Measurements from ENCODE around the gene MOGAT1.
"Not testable (repeated sequence)": the region's sequence is repeated elsewhere in the genome, so short reads cannot be mapped to it uniquely, and the experiment has no call there.

MOGAT1 gene

DNA sequence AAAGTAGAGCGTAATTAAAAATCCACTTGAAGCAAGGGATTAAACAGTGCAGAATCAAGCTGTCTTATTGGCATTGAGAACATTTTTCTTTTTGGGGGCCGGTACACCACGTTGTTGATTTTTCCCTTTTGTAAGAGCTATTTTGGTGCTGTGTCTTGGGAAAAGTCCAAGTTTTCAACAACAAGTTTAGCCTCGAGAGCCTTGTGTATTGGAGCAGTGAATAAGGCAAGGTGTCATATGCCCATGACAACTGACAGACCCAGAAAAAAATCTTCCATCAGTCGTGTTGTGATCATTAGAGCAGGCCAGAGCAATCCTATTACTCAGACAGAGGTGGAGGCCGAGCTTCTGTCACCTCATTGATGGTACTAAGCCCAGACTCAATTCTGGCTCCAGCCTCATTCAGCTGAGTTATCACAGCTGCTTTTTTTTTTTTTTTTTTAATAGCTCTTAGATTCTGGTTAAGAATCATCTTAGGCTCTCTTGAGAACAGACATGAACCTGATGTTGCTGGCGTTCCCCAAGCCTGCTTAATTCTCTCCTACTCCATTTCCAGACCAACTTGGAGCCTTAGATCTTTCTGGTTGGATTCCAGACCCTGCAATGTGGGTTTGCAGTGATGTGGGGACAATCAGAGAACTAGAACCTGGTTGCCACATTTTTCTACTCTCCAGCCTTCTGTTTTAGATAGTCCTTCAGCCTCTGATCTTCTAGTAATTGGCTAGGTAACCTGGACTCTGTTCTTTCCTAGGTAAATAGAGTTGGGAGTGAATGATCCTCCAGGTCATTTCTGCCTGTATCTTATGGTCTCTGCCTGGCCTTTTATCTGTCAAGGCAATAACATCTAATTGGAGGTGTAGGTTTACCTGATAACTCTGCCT lies 43.1 kb downstream of the MOGAT1 start:
- Mint-ChIP-seq H3K4me3 (no peak overlapping the region), H3K27ac (peak overlapping the region; percentile 16 to 74 (median 63)), H3K36me3 (ENCODE audit: low read depth) (no peaks in the 10 kb centered on the region), H3K27me3 (ENCODE audit: low read depth) (peaks cover 5% of the 10 kb centered on the region), H3K4me1 (peaks cover 26% of the 10 kb centered on the region), H3K9me3 (no peaks in the 10 kb centered on the region)
- TF ChIP-seq, protein P1, sequence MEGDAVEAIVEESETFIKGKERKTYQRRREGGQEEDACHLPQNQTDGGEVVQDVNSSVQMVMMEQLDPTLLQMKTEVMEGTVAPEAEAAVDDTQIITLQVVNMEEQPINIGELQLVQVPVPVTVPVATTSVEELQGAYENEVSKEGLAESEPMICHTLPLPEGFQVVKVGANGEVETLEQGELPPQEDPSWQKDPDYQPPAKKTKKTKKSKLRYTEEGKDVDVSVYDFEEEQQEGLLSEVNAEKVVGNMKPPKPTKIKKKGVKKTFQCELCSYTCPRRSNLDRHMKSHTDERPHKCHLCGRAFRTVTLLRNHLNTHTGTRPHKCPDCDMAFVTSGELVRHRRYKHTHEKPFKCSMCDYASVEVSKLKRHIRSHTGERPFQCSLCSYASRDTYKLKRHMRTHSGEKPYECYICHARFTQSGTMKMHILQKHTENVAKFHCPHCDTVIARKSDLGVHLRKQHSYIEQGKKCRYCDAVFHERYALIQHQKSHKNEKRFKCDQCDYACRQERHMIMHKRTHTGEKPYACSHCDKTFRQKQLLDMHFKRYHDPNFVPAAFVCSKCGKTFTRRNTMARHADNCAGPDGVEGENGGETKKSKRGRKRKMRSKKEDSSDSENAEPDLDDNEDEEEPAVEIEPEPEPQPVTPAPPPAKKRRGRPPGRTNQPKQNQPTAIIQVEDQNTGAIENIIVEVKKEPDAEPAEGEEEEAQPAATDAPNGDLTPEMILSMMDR (IDR thresholded peaks at IDR 0.05; ENCODE audit: unreplicated experiment in 3 of 3): no peak

DNA sequence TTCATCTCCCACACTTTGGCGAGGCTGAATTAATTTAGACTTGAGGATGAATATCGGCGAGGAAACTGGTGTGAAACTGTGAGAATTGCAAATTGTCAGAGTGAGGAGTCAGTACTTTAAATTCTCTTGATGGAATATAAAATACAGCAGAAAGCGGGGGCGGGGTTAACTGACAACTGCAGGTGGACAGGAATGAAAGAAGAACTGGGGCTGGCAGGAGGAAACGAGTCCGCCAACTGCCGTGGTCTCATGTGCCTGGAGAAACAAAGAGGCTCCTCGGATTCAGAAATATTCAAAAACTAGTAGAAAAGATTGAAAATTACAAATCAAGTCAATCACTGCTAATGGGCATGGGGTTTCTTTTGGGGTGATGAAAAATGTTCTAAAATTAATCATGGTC lies 44.3 kb downstream of the MOGAT1 start:
- TF ChIP-seq, protein P1 (IDR thresholded peaks at IDR 0.05; ENCODE audit: unreplicated experiment in 3 of 3): no peak
- H3K27me3 Mint-ChIP-seq (ENCODE audit: low read depth): peaks cover 5% of the 10 kb centered on the region
- peaks cover 23% of the 10 kb centered on the region for H3K4me1 Mint-ChIP-seq
- H3K9me3 Mint-ChIP-seq: no peaks in the 10 kb centered on the region
- H3K27ac Mint-ChIP-seq: peak overlapping the region; percentile 39 to 40 (median 39)
- no peaks in the 10 kb centered on the region for H3K36me3 Mint-ChIP-seq (ENCODE audit: low read depth)
- peak overlapping the region in 1 of 3 experiments; percentile 51 for H3K4me3 Mint-ChIP-seq

DNA sequence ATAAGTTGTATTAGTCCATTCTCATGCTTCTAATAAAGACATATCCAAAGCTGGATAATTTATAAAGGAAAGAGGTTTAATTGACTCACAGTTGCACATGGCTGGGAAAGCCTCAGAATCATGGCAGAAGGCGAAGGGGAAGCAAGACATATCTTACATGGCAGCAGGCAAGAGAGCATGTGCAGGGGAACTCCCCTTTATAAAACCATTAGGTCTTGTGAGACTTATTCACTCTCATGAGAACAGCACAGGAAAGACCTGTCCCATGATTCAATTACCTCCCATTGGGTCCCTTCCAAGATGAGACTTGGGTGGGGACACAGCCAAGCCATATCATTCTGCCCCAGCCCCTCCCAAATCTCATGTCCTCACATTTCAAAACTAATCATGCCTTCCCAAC lies 48.3 kb downstream of the MOGAT1 start:
- not testable (repeated sequence) for H3K27ac Mint-ChIP-seq; H3K36me3 Mint-ChIP-seq (ENCODE audit: low read depth); H3K27me3 Mint-ChIP-seq (ENCODE audit: low read depth); H3K4me3 Mint-ChIP-seq; H3K9me3 Mint-ChIP-seq
- peaks cover 13% of the 10 kb centered on the region for H3K4me1 Mint-ChIP-seq

DNA sequence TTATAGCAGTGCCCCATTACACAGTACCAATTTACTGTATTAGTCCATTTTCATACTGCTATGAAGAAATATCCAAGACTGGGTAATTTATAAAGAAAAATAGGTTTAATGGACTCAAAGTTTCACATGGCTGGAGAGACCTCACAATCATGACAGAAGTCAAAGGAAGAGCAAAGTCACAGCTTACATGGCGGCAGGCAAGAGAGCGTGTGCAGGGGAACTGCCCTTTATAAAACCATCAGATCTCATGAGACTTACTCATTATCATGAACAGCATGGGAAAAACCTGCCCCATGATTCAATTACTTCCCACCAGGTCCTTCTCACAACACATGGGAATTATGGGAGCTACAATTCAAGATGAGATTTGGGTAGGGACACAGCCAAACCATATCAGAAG lies 50.1 kb downstream of the MOGAT1 start:
- not testable (repeated sequence) for H3K9me3 Mint-ChIP-seq; H3K4me1 Mint-ChIP-seq; H3K4me3 Mint-ChIP-seq; H3K27me3 Mint-ChIP-seq (ENCODE audit: low read depth); H3K27ac Mint-ChIP-seq; H3K36me3 Mint-ChIP-seq (ENCODE audit: low read depth)

DNA sequence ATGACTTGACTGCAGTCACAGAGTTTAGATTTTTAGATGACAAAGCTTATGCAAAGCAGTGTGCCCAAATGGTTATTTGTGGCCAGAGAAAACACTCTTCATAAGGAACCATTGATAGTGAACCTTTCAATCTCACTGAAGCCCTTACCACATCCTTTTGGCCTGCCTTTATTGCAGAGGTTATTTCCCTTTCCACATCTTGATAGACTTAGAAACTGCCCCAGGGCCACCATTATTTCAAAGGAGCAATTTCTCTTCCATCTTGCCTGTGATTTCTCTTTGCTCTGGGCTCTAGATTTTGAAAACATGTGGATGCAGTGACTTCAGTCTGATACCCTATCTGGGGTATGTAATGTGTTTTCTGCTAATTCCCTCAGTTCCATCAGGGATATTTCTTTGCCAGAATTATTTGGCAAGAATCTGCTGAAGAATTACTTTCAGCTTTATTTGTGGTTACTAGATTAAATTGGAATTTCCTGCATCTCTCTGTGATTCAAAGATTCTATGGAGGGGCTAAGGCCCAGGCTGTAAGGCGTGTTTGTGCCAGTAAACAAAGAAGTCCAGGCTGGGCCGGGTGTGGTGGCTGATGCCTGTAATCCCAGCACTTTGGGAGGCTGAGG lies 51.0 kb downstream of the MOGAT1 start:
- Mint-ChIP-seq H3K27me3 (ENCODE audit: low read depth) (no peaks in the 10 kb centered on the region), H3K27ac (no peak overlapping the region), H3K36me3 (ENCODE audit: low read depth) (no peaks in the 10 kb centered on the region), H3K4me3 (no peak overlapping the region), H3K4me1 (no peaks in the 10 kb centered on the region), H3K9me3 (peaks cover 4% of the 10 kb centered on the region)
- TF ChIP-seq, protein P1 (IDR thresholded peaks at IDR 0.05; ENCODE audit: unreplicated experiment in 3 of 3): no peak

DNA sequence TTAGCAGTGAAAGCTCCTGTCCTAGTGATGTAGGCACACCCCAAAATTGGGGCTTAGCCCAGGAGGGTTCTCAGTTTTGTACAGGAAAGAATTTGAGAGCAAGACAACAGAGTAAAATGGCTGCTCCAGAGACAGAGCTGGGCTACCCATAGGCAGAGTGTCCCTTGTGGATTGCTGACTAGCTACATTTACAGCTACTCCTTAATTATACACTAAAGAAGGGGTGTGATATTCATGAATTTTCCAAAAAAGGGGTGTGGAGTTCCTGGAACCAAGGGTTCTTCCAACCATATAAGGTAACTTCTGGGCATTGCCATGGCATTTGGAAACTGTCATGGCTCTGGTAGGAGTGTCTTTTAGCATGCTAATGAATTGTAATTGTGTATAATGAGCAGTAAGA lies 52.8 kb downstream of the MOGAT1 start:
- H3K36me3 Mint-ChIP-seq (ENCODE audit: low read depth): no peaks in the 10 kb centered on the region
- no peaks in the 10 kb centered on the region for H3K4me1 Mint-ChIP-seq
- H3K27ac Mint-ChIP-seq: no peak overlapping the region
- TF ChIP-seq, protein P1 (IDR thresholded peaks at IDR 0.05; ENCODE audit: unreplicated experiment in 3 of 3): no peak
- H3K27me3 Mint-ChIP-seq (ENCODE audit: low read depth): peaks cover 3% of the 10 kb centered on the region
- H3K9me3 Mint-ChIP-seq: peaks cover 4% of the 10 kb centered on the region
- H3K4me3 Mint-ChIP-seq: no peak overlapping the region

DNA sequence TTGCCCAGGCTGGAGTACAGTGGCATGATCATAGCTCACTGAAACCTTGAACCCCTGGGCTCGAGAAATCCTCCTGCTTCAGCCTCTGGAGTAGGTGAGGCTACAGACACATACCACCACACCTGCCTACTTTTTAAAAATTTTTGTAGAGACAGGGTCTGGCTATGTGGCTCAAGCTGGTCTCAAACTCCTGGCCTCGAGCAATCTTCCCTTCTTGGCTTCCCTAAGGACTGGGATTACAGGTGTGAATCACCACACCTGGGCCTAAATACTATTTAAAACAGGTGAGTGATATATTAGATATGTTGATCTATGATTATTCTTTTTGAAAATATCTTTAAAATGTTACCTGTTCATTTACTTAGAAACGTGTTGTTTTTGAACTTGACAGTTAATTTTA lies 57.2 kb downstream of the MOGAT1 start:
- TF ChIP-seq, protein P1 (IDR thresholded peaks at IDR 0.05; ENCODE audit: unreplicated experiment in 3 of 3): no peak
- H3K9me3 Mint-ChIP-seq: no peaks in the 10 kb centered on the region
- H3K4me1 Mint-ChIP-seq: peaks cover 30% of the 10 kb centered on the region
- no peaks in the 10 kb centered on the region for H3K36me3 Mint-ChIP-seq (ENCODE audit: low read depth)
- H3K4me3 Mint-ChIP-seq: no peak overlapping the region
- H3K27me3 Mint-ChIP-seq (ENCODE audit: low read depth): peaks cover 8% of the 10 kb centered on the region
- no peak overlapping the region for H3K27ac Mint-ChIP-seq

All from nephron (organoid).